HG03175 (cell line): ENCODE data around the gene PAWR.
"Not testable (repeated sequence)": the region's sequence is repeated elsewhere in the genome, so short reads cannot be mapped to it uniquely, and the experiment has no call there.

Source experiments
- ATAC-seq: cut with Tn5 transposase; IDR thresholded peaks from one replicate; pipeline ENCODE4 v1.9.1; 2021; ENCODE audit warnings: mild to moderate bottlenecking, moderate library complexity; ENCODE audit not compliant: unreplicated experiment

The PAWR gene

DNA sequence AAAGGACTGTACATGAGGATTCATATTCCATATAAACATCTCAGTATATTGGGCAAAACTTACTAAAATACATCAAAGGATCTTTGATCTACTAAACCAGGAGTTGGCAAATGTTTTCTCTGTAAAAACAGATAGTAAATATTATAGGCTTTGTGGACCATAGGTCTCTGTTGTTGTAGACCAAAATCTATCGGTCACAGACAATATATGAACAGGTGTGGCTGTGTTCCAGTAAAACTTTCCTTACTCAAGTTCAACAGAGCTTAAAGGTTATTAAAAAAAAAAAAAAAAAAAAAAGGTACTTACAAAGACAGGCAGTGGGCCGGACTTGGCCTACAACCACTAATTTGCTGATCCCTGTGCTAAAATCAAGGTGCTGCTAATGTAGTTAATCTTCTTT, 40.3 kb downstream of the PAWR start:
- ATAC-seq = no peak

GRCh38 chr12:79648881-79649280, 41.9 kb downstream of the PAWR start:
- no peak for ATAC-seq

- ATAC-seq = not testable (repeated sequence)
These were observed 43.9 kb downstream of the PAWR start for GRCh38 chr12:79646843-79647242.

DNA sequence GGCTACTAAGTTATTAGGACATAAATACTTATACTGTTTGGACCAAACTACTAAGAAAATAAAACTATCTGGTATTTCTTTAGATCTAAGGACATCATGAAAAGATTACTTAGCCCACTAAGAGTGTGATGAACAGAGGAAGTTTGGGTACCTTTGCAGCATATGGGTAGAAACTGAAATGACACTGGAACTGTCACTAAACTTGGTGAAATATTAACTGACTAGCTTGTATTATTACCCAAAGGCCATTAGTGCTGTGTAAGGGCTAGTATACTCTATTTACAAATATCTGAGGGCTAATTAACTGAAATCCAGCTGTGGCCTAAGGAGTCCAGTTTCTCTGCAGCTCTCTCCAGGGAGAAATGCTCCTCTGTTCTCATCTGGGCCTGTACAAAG, 45.5 kb downstream of the PAWR start:
- peak; percentile 100 for ATAC-seq

GRCh38 chr12:79644274-79645234, 46.2 kb downstream of the PAWR start:
- ATAC-seq = peak; percentile 24

DNA sequence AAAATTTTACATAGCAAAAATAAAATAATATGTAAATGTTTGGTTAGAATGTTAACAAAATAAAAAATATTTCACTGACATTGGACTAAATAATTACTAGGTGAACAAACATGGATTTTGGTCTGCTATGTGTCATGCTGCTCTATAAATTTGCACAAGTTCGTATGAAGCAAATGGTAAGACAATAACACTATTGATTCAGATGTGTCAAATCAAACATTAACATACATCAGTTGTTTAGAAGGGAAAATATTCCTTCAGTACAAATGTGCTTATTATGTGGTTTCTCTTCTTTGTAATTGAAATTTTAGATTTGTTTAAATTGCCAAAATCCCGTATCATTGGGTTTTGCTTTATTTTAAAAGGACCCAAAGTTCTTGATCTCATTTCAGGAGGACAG, 46.9 kb downstream of the PAWR start:
- ATAC-seq = no peak

DNA sequence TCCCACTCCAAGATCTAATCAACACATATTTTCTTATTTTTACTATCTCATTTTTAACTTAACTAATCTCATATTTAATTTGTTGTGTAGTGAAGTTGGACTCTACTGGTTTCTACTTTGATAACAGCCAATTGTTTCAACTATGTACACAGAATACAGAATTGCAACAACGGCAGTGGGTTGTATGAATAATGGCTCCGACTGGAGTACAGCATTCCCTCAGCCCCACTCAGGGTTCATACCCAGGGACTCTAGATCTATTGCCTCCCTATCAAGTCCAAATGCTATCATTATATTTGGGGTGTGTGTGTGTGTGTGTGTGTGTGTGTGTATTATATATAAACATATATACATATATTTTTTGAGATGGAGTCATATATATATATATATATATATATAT, 52.3 kb downstream of the PAWR start:
- no peak for ATAC-seq

- no peak for ATAC-seq
These were observed 53.7 kb downstream of the PAWR start for GRCh38 chr12:79637093-79637492.

DNA sequence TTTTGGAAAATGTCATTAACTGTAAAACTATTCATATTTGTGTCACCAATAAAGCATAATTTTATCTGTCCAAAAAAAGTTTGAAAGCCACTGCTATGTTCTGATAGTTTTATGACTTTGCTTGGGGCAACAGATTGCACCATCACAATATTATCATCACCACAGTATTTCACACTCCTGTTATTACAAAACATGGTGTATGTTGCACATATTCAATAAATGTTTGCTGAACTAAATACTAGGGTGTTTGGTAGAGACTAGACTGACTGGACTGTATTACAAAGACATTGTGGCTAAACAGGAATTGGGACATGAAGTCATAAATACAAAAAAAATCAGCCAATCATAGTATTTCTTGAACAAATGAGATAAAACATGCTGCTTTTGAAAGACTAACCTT, 55.1 kb downstream of the PAWR start:
- no peak for ATAC-seq

- no peak for ATAC-seq
These were observed 55.8 kb downstream of the PAWR start for GRCh38 chr12:79634957-79635471.

DNA sequence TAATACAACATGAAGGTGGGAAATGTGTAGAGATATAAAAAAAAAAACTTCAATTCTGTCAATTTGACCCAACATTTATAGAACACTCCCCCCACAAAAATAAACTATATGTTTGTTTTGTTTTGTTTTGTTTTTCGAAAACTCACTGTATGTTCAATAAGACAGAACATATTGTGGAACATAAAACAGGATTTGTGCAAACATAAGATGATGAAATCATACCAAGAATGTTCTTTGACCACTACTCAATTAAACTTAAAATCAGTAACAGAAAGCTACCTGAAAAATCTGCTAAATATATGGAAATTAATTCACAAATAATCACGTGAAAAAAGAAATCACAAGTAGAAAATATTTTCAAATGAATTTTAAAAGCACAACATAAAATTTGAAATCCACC, 61.2 kb downstream of the PAWR start:
- no peak for ATAC-seq

DNA sequence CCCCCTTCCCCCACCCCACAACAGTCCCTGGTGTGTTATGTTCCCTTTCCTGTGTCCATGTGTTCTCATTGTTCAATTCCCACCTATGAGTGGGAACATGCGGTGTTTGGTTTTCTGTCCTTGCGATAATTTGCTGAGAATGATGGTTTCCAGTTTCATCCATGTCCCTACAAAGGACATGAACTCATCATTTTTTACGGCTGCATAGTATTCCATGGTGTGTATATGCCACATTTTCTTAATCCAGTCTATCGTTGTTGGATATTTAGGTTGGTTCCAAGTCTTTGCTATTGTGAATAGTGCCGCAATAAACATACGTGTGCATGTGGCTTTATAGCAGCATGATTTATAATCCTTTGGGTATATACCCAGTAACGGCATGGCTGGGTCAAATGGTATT, 64.0 kb downstream of the PAWR start:
- ATAC-seq = not testable (repeated sequence)

DNA sequence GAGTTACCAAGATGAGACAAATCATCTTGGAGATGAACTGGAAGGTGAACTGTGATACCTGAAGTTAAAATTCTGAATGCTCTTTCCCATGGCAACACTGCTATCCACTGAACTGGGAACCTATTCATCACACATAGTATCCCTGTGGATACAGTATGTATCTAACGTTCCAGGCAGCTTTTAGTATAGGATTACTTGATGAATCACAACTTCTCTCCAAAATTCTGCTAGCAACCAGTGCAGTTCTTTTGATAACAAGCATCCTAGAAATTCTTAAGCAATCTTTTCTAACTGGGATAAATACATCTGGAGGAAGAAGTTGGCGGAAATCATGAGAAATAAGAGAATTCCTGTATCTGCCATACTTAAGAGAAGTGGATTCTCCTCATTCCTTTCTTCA, 66.4 kb downstream of the PAWR start:
- ATAC-seq = no peak

GRCh38 chr12:79619872-79620562, 70.7 kb downstream of the PAWR start:
- no peak for ATAC-seq

DNA sequence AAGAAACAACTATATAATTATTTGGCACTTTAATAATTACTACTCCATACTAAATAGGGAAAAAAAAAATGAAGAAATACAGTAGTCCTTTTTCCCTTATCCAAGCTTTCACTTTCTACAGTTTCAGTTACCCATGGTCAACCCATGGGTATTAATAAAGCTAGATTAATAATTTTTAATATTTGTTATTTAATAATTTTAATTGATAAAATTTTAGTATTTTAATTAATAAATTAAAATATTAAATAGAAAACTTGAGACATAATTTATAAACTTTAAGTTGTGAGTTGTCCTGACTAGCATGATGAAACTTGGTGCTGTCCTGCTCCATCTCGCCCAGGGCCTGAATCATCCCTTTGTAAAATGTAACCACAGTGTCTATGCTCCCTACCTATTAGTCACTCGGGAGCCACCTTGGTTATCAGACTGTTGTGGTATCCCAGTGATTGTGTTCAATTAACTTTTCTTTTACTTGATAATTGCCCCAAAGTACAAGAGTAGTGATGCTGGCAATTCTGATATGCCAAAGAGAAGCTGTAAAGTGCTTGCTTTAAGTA, 71.8 kb downstream of the PAWR start:
- no peak for ATAC-seq

DNA sequence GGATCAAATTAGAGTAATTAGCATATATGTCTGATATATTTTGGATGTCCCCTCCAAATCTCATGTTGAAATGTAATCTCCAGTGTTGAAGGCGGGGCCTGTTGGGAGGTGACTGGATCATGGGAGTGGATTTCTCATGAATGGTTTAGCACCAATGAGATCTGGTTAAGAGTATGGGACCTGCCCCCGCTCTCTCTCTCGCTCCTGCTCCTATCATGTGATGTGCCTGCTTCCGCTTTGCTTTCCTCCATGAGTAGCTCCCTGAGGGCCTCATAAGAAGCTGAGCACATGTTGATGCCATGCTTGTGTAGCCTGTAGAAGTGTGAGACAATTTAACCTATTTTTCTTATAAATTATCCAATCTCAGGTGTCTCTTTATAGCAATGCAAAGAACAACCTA, 73.1 kb downstream of the PAWR start:
- no peak for ATAC-seq

DNA sequence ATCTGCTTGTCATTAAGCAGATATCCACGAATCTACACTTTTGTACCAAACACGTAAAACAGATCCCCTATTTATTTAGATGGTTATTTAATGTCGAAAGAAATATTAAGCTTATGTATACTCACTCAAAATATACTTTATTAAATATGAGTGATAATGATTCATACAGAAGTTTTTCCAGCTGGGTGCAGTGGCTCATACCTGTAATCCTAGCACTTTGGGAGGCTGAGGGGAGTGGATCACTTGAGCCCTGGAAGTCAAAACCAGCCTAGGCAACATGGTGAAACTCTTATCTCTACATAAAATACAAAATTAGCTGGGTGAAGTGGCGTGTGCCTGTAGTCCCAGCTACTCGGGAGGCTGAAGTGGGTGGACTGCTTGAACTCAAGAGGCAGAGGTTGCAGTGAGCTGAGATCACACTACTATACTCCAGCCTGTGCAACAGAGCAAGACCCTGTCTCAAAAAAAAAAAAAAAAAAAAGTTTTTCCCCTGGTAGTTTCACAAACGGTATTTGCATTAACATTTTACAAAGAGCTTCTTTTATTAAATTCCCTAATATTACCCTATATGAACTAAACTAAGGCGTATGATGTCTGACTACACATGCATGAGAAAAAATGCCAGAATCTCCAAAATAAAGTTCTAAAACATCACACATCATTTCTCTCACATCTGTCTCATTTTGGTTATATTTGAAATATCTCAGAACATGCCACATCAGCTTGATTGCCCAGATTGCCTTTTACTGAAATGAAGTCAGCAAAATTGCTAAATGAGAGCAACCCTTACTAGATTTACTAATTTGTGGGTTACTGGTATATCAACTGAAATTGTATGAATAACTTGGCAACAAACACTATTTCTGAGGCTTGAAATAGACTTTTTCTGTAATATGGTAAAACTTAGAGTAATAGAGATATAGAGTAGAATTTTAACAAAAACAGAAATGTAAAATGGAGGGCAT, 74.9 kb downstream of the PAWR start:
- peak; percentile 61 for ATAC-seq

DNA sequence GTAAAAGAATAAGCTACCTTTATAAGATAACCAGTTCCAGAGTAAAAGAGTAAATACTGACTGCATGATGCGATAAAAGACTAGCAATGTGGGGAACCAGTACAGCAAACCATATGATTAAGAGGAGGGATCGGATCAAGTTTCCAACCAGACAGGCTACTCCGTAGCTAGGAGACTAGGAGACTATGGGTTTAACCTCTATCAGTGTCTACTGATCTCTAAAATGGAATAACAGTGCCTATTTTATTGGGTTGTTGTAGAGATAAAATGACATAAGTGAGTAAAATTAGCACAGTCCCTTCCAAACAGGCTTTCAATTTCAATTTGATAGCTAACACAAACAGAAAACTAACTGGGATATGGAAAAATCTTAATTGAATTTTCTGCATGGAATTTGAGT, 76.0 kb downstream of the PAWR start:
- ATAC-seq = no peak

- no peak for ATAC-seq
These were observed 88.9 kb downstream of the PAWR start for GRCh38 chr12:79601908-79602307.

GRCh38 chr12:79597910-79598309, 92.9 kb downstream of the PAWR start:
- ATAC-seq = no peak
